Stimulated activated CD8-positive, alpha-beta memory T cell treated with anti-CD3 and anti-CD28 coated beads, Interleukin-4, amount 100 ng/mL, for 48 hours (primary cell): ENCODE results near the gene CDHR2.
A peak's percentile ranks its signal among the peaks of the same experiment; 100 is the strongest.
"Not testable (repeated sequence)": the region's sequence is repeated elsewhere in the genome, so short reads cannot be mapped to it uniquely, and the experiment has no call there.

Experiments
- DNase-seq: peaks from one replicate; pipeline ENCODE4 v3.0.0-alpha.2; 2020

The CDHR2 gene

DNA sequence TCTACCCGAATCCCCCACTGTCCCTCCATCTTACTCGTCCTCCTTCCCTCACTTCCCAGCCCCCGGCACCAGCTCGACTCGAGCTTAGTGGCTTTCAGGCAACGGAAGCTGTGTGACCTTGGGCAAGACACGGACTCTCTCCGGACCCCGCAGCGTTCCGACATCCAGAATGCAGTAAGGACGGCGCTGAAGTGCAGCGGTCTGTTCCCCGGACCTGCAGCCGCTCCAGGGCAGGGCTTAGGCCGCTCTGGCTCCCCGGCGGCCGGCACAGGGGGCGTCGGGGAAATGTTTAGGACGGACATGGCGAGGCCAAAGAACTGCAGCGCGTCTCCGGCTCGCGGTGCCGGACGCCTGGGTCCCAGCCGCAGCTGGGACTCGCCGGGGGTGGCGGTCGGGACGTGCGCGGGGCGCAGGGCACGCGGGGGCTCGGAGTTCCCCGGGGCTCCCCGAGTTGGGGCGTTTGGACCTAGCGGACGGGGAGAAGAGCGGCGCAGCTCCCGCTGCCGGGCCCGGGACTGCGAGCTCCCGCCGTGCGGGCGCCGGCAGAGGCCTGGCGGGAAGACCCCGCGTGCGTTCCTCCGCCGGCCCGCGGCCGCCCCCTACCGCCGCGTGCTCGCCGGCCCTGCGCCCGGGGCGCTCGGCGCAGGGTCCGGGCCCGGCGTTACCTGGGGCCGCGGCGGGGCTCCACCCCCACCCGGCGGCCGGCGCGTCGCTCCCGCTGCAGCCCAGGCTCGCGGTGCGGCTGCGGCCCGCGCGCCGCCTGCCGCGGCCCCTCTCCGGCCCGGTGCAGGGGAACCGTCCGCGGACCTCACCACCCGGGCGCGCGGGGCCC, 6.3 kb upstream of the CDHR2 start:
- no peak for DNase-seq

DNA sequence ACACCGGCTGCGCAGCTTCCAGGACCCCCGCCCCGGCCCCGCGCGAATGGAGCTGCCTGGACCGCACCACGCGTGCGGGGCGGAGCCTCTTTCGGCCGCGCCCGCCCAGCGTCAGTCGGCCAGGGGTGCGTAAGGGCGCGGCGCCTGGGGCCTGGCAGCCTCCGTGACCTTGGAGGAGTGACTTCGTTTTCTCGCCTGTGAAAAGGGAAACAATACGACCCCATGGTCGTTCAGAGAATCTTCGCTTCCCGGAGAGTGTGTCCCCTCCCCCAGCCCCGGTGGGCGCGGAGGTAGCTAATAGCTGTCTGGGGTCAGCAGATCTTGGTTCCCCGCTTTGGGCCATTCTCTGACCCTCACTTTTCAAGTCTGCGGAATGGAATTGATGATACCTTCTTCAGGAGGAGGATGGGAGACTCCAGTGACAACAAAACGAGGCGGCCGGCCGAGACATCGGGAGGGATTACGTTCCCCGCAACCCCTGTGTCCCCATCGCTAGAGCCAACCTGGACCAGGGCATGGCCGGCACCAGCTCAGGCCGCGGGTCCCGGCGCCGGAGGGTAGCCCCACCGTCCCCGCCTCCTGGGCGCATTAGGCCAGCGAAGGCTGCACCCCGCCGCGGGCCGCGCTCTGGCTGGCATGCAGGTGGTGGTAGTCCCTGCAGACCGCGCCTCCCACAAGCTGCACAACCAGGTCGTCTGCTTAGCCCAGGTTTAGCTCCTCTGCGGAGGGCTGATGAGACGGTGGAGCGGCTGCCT, 5.5 kb upstream of the CDHR2 start:
- peak; percentile 82 for DNase-seq

DNA sequence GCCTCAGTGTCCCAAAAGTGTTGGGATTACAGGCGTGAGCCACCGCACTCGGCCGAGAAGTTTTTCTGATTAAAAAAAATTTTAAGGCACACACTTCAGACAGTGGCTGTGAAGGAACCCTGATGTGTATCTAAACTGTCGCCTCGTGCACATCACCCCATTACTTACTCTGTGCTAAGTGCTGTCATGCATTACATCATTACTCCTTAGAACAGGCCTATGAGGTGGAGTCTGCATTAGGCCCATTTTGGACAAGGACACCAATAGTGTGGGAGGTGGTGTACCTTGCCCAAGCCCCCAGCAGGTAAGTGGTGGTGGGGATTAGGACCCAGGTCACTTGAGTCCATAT, 3.8 kb upstream of the CDHR2 start:
- DNase-seq, result no peak

DNA sequence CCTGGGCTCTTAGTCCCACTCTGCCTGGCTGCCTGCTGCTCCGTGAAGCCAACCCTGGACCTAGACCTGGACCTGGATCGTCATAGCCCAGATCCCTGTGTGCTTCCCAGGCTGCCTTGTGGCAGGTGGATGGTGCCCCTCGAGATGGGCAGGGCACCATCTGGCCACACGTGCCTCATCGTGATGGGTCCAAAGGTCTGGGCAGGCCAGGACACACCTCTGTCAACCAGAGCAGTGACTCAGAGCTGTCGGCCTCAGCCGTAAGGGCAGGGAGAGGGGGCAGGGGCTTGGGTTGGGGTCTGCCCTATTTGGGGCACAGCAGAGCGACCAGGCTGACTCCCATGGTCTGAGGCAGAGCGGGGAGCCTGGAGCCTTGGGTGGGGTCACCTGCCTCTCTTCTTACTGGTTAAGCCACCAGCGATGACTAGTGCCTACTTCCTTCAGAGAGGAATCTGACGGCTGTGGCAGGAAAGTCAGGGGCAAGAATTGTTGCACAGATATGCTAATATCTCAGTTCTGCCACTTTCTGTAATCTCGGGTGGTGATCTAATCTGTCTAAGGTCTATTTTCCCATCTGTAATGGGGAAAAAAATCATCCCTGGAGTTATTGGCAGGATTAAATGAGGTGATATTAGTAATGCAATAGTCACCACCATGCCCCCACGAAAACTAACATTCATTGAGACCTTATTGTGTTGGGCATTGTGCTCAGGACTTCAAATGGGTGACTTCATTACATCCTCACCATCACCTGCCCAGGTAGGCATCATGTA, 3.2 kb upstream of the CDHR2 start:
- no peak for DNase-seq

DNA sequence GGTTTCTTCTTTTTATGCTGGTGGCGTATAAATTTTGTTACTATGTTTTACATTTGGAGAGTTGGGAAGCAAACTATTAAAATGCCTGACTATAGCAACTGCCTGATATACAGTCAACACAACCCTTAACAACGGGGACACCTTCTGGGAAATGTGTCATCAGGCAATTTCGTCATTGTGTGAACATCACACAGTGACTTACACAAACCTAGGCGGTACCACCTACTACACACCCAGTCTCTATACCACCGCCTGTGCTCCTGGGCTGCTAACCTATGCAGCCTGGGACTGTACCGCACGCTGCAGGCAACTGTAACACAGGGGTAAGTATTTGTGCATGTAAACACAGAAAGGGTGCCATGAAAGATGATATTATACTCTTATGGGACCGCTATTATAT, 1.3 kb upstream of the CDHR2 start:
- DNase-seq, result no peak

- no peak for DNase-seq
These were observed 729 bp downstream of the CDHR2 start for GRCh38 chr5:176549871-176550270.

DNA sequence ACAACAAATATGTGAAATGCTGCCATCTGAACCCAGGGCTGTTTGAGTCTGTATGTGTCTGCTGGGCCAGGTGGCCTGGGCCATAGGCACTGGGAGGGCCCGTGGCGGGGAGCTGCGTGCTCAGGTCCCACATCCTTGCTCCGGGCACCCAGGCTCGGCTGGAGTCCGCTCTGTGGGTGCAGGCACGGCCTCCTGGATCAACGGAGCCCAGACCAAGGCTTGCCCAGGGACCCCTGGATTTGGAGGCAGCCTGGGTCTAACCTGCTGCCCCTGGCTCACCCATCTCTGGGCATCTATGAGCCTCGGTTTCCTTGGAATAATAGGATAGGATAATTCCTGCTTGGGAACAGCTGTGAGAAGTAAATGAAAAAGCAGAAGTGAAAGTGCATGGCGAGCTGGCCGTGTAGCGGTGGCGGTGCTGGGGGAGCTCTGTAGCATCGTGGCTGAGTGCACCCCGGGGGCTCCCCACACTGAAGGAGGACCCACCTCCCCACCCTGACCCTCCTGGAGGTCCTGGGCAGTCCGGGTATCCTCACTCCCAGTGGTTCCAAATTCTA, 1.2 kb downstream of the CDHR2 start:
- DNase-seq, result no peak

GRCh38 chr5:176550937-176551336, 1.8 kb downstream of the CDHR2 start:
- not testable (repeated sequence) for DNase-seq

DNA sequence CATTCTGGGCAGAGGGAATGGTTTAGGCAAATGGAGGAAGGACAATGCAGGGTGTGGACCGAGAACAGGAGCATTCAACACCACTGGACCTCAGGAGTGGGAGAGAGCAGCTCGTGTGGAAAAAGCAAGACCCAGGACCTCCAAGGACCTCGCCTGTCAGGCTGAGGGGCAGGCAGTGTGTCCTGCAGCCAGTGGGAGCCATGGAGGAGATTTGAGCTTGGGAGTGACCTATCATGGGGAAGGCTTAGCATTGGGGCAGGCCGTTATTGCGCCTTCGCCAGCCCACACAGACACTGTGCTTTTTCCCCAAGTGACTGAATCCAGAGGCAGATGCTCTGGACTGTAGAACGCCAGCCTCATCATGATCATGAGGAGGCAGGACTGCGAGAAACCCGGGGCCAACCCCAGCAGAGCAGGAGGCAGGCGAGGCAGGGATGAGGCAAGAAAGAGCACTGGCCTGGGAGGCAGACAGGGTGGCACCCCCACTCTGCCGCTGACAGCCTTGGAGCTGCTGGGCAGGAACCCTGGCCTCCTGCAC, 3.3 kb downstream of the CDHR2 start:
- DNase-seq, result no peak

GRCh38 chr5:176553260-176554085, 4.3 kb downstream of the CDHR2 start:
- DNase-seq, result no peak

DNA sequence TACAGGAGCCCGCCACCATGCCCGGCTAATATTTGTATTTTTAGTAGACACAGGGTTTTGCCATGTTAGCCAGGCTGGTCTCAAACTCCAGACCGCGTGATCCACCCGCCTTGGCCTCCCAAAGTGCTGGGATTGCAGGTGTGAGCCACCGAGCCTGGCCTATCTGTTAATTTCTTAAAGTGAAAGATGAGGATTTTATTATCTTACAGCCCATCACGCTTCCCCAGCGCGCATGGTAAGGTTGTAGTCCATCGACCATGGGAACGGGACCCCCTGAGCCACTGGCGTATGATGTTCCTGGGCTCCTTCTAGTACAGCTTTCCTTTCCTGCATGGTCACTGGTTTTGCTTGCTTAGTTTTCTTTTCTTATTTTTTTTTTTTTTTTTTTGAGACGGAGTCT, 8.7 kb downstream of the CDHR2 start:
- DNase-seq, result no peak

DNA sequence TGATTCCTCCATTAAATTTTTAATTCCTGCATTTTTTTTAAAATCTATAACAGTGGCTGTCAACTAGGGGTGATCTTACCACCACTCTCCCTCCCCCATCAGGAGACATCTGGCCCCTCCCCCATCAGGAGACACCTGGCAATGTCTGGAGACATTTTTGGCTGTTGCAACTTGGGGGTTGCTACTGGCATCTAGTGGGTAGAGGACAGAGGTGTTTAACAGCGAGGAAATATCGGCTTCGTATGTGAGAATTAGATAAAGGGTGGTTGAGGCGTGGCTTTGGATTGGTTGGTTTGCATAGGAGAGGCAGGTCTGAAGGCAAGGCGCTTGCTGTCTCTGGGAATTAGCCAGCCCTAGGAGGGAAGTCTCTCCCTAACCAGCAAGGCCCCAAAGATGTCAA, 10.5 kb downstream of the CDHR2 start:
- no peak for DNase-seq

DNA sequence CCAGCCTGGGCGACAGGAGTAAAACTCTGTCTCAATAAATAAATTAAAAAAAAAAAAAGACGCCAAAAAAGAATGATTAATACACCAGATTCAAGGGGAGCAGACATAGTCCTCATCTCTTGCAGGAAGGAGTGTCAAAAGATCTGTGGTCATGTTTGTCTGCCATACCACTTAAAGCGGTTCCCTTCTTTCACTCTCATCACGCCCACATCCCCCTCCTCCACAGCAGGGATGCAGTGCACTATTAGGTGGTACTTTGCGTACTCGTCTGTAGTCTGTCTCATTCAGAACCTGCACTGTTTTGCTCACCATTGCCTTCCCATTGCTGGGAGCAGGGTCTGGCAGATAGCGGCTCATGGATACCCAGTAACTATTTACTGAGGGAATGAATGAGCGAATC, 11.2 kb downstream of the CDHR2 start:
- DNase-seq, result peak; percentile 66

- no peak for DNase-seq
These were observed 12.1 kb downstream of the CDHR2 start for GRCh38 chr5:176561259-176561658.

DNA sequence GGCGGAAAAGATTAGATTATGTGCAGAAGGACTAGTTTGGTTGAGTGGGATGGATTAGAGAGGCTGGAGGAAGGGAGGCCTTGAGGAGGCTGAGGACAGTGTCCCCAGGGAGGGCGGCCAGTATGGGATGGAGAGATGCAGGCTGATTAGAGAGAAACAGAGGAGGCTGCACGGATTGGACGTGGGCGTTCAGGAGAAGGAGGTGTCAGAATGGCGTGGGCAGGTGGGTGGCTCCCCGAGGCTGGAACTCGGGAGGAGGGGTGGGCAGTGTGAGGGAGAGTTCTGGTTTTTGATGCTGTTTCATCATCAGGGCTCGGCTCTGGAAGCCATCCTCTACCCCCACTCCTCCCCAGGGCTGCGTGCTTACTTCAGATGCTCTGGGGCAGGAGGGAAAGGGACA, 13.0 kb downstream of the CDHR2 start:
- DNase-seq, result no peak

- no peak for DNase-seq
These were observed 14.9 kb downstream of the CDHR2 start for GRCh38 chr5:176564002-176564401.

- no peak for DNase-seq
These were observed 16.7 kb downstream of the CDHR2 start for GRCh38 chr5:176565760-176566288.

DNA sequence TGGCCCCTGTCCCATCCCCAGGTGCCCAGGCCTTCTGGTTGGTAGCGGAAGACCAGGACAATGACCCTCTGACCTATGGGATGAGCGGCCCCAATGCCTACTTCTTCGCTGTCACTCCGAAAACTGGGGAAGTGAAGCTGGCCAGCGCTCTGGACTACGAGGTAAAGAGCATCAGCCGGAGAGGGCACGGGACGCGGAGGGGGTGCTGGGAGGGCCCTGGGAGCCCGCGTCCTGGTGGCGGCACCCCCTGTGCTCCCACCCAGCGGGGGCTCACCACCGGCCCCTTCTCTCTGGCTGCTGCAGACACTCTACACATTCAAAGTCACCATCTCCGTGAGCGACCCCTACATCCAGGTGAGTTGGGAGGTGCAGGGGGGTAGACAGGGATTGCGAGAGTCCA, 19.5 kb downstream of the CDHR2 start:
- no peak for DNase-seq

GRCh38 chr5:176570044-176570443, 20.9 kb downstream of the CDHR2 start:
- DNase-seq, result no peak

- peak; percentile 92 for DNase-seq
These were observed 24.6 kb downstream of the CDHR2 start for GRCh38 chr5:176573564-176574296.

GRCh38 chr5:176574297-176574591, 25.1 kb downstream of the CDHR2 start:
- no peak for DNase-seq
